IMR-90 (cell line): ENCODE results near the gene BSDC1. TPM values are rescaled to one million over a fixed set of nuclear protein-coding genes. Genes with fewer than 3 reads are reported as not detected.

Experiments
- ATAC-seq: fragments of 200-7000 bp; cut with Tn5 transposase; 2 replicates; pipeline ENCODE4 v1.9.1; 2020; ENCODE audit warnings: low read depth, mild to moderate bottlenecking, moderate library complexity
- BruUV-seq: library from RNA; stranded (reverse); fragments of 400-500 nt; replicated peaks from 2 replicates; lab custom pipeline; 2021; lab: Mats Ljungman, UMichigan
- CTCF ChIA-PET: fragments of 300-600 bp; formaldehyde crosslinking; extraction: SDS; loops from one replicate; lab custom pipeline; 2021; ENCODE audit warnings: antibody characterized with exemption; lab: Yijun Ruan, JAX
- POLR2A ChIA-PET: fragments of 300-600 bp; sonication (Branson Sonifier 250); formaldehyde crosslinking; loops from one replicate; lab custom pipeline; 2022; ENCODE audit warnings: antibody characterized with exemption; ENCODE audit not compliant: unreplicated experiment; lab: Charles Lee
- DNase-seq: peaks from one replicate; pipeline ENCODE4 v3.0.0; 2013
- H2AFZ ChIP-seq: replicated peaks from 2 replicates; pipeline ENCODE3; 2013; ENCODE audit warnings: low read length, mild to moderate bottlenecking; ENCODE audit not compliant: poor library complexity
- H2AK5ac ChIP-seq: 2 replicates; pipeline ENCODE4 v1.6.1; 2013; ENCODE audit warnings: low read depth, low read length, inconsistent platforms
- H2AK9ac ChIP-seq: replicated peaks from 2 replicates; pipeline ENCODE3; 2013; ENCODE audit warnings: mild to moderate bottlenecking, low read depth, low read length, moderate library complexity; ENCODE audit not compliant: poor library complexity
- H2BK120ac ChIP-seq: 2 replicates; pipeline ENCODE4 v1.6.1; 2013; ENCODE audit warnings: low read depth, low read length, inconsistent platforms
- H2BK15ac ChIP-seq: 3 replicates; pipeline ENCODE4 v1.6.1; 2013; ENCODE audit warnings: low read depth, low read length, inconsistent platforms
- H2BK20ac ChIP-seq: 2 replicates; pipeline ENCODE4 v1.6.1; 2013; ENCODE audit warnings: low read depth, mild to moderate bottlenecking, inconsistent platforms, low read length, moderate library complexity
- H2BK5ac ChIP-seq: 2 replicates; pipeline ENCODE4 v1.6.1; 2013; ENCODE audit warnings: mild to moderate bottlenecking, low read depth, low read length, inconsistent platforms; ENCODE audit not compliant: poor library complexity, severe bottlenecking
- H3K14ac ChIP-seq: replicated peaks from 2 replicates; pipeline ENCODE4 v1.6.1; 2013; ENCODE audit warnings: low read depth, low read length, inconsistent platforms
- H3K18ac ChIP-seq: 2 replicates; pipeline ENCODE4 v1.6.1; 2013; ENCODE audit warnings: low read depth, low read length, control low read depth
- H3K23ac ChIP-seq: 2 replicates; pipeline ENCODE4 v1.6.1; 2013; ENCODE audit warnings: low read depth, low read length, inconsistent platforms
- H3K27ac ChIP-seq: 2 replicates; pipeline ENCODE4 v1.5.1; 2013; ENCODE audit warnings: mild to moderate bottlenecking, control low read depth, low read length; ENCODE audit not compliant: insufficient read depth
- H3K27me3 ChIP-seq: 2 replicates; pipeline ENCODE4 v1.6.1; 2013; ENCODE audit warnings: low read length; ENCODE audit not compliant: control insufficient read depth, insufficient read depth
- H3K36me3 ChIP-seq: 2 replicates; pipeline ENCODE4 v1.6.1; 2013; ENCODE audit warnings: low read length, mixed read lengths; ENCODE audit not compliant: control insufficient read depth, insufficient read depth
- H3K4ac ChIP-seq: 2 replicates; pipeline ENCODE4 v1.6.1; 2013; ENCODE audit warnings: low read depth, low read length, inconsistent platforms
- H3K4me1 ChIP-seq: 2 replicates; pipeline ENCODE4 v1.6.1; 2013; ENCODE audit warnings: low read length, mixed read lengths; ENCODE audit not compliant: control insufficient read depth, insufficient read depth
- H3K4me2 ChIP-seq: 2 replicates; pipeline ENCODE4 v1.6.1; 2013; ENCODE audit warnings: low read depth, mild to moderate bottlenecking, control low read depth, low read length, moderate library complexity
- H3K4me3 ChIP-seq: 2 replicates; pipeline ENCODE4 v1.5.1; 2013; ENCODE audit warnings: low read depth, mild to moderate bottlenecking, control low read depth, low read length, moderate library complexity; ENCODE audit not compliant: insufficient read depth
- H3K56ac ChIP-seq: 2 replicates; pipeline ENCODE4 v1.6.1; 2013; ENCODE audit warnings: low read length, inconsistent platforms; ENCODE audit not compliant: insufficient read depth; ENCODE audit errors: extremely low read depth
- H3K79me1 ChIP-seq, 2 experiments: 2 replicates each; pipeline ENCODE4 v1.6.1; 2013; ENCODE audit warnings: low read length in 2 of 2, inconsistent platforms in 1 of 2, low read depth in 1 of 2
- H3K9ac ChIP-seq: 2 replicates; pipeline ENCODE4 v1.6.1; 2013; ENCODE audit warnings: low read depth, low read length, control low read depth
- H3K9me1 ChIP-seq: 2 replicates; pipeline ENCODE4 v1.6.1; 2013; ENCODE audit warnings: low read length, inconsistent platforms; ENCODE audit not compliant: insufficient read depth
- H3K9me3 ChIP-seq: 2 replicates; pipeline ENCODE4 v1.6.1; 2013; ENCODE audit warnings: low read length; ENCODE audit not compliant: control insufficient read depth, insufficient read depth
- H4K20me1 ChIP-seq: 2 replicates; pipeline ENCODE4 v1.6.1; 2013; ENCODE audit warnings: low read length, inconsistent platforms; ENCODE audit not compliant: insufficient read depth
- H4K5ac ChIP-seq: 2 replicates; pipeline ENCODE4 v1.6.1; 2013; ENCODE audit warnings: mild to moderate bottlenecking, low read depth, low read length, control low read depth
- H4K8ac ChIP-seq, 2 experiments: 2 replicates each; pipeline ENCODE4 v1.6.1; 2013; ENCODE audit warnings: low read depth in 2 of 2, low read length in 2 of 2, control low read depth in 1 of 2, inconsistent platforms in 1 of 2
- H4K91ac ChIP-seq: 2 replicates; pipeline ENCODE4 v1.6.1; 2013; ENCODE audit warnings: low read depth, low read length, inconsistent platforms; ENCODE audit not compliant: insufficient read depth
- BHLHE40 ChIP-seq: fragments of 150-350 bp; IDR thresholded peaks from 2 replicates; pipeline ENCODE4 v1.6.1; 2016; ENCODE audit warnings: mild to moderate bottlenecking, low read depth, low read length
- CEBPB ChIP-seq: IDR thresholded peaks from 2 replicates; pipeline ENCODE4 v1.6.1; 2012; ENCODE audit warnings: low read depth, low read length, improper control_type of control experiment
- CTCF ChIP-seq: conservative IDR thresholded peaks from 2 replicates; pipeline ENCODE4 v1.5.1; 2012; ENCODE audit warnings: mild to moderate bottlenecking, low read depth, low read length, improper control_type of control experiment
- ELK1 ChIP-seq: fragments of 150-350 bp; IDR thresholded peaks from 2 replicates; pipeline ENCODE4 v1.6.1; 2016; ENCODE audit warnings: low read depth, mild to moderate bottlenecking, low read length, moderate library complexity, borderline replicate concordance
- FOS ChIP-seq: fragments of 150-350 bp; IDR thresholded peaks from 2 replicates; pipeline ENCODE4 v1.6.1; 2016; ENCODE audit warnings: low read depth, low read length
- RAD21 ChIP-seq: IDR thresholded peaks from 2 replicates; pipeline ENCODE4 v1.6.1; 2012; ENCODE audit warnings: low read length, improper control_type of control experiment
- RCOR1 ChIP-seq: IDR thresholded peaks from 2 replicates; pipeline ENCODE4 v1.6.1; 2012; ENCODE audit warnings: mild to moderate bottlenecking, low read length, improper control_type of control experiment; ENCODE audit not compliant: insufficient replicate concordance
- USF2 ChIP-seq: fragments of 150-350 bp; IDR thresholded peaks from 2 replicates; pipeline ENCODE4 v1.6.1; 2017; ENCODE audit warnings: mild to moderate bottlenecking, antibody characterized with exemption, low read length, low read depth
- WGBS, 2 experiments: methylation state at CpG; one replicate each; pipeline versions ENCODE4 v1.1.5 to v1.1.7; 2013; ENCODE audit warnings: missing lambda C conversion rate in 2 of 2; ENCODE audit not compliant: insufficient read length in 1 of 2; ENCODE audit errors: extremely low coverage in 2 of 2; 5-methylcytosine and 5-hydroxymethylcytosine counted together
- dilution Hi-C: fragments of 300-500 bp; cut with HindIII; formaldehyde crosslinking; loops from one replicate; pipeline ENCODE4 v1.14.3; 2018; ENCODE audit warnings: low sequenced_read_pairs; ENCODE audit not compliant: unreplicated experiment
- in situ Hi-C: fragments of 300-500 bp; cut with MboI; formaldehyde crosslinking; loops from 3 replicates; pipeline ENCODE4 v1.14.3; 2019; ENCODE audit warnings: low sequenced_read_pairs, inconsistent platforms, mixed read lengths
- intact Hi-C: fragments of 100-400 bp; cut with micrococcal nuclease; formaldehyde crosslinking; loops from 2 replicates; pipeline ENCODE4 v1.10.0; 2022
- polyA plus RNA-seq, 3 experiments: library from polyadenylated mRNA; depleted of rRNA; stranded (reverse); fragments of >200 nt; gene quantifications; 2 replicates each; pipeline ENCODE4 v1.2.3, GENCODE V29; 2012; ENCODE audit warnings: low replicate concordance in 1 of 3
- total RNA-seq: library from RNA; depleted of rRNA; stranded (reverse); fragments of >200 nt; gene quantifications from 2 replicates; pipeline ENCODE4 v1.2.3, GENCODE V29; 2012

BSDC1 gene
- total and polyA plus RNA-seq, 2 of the 4 experiments (the other 2 are of a cell fraction), result 56.8 to 60.4 TPM

GRCh38 chr1:32346532-32347157 is 47.6 kb downstream of the BSDC1 start:
- Histone ChIP-seq H3K9ac (no peak overlapping the region), H2AK9ac (peak overlapping the region; percentile 24), H4K20me1 (no peaks in the 10 kb centered on the region), H3K79me1 (peaks cover 0 to 10% of the 10 kb centered on the region in 2 experiments; a peak in 1 of 4 replicates), H2BK15ac (no peak overlapping the region), H3K23ac (peak overlapping the region; percentile 59; the same call in 1 of the 2 replicates), H3K27me3 (no peaks in the 10 kb centered on the region), H4K91ac (no peak overlapping the region), H3K36me3 (no peaks in the 10 kb centered on the region), H4K8ac (no peak overlapping the region), H2AK5ac (no peak overlapping the region), H2BK120ac (no peak overlapping the region), H3K4me1 (peaks cover 8% of the 10 kb centered on the region), H3K4me3 (no peak overlapping the region), H3K9me1 (no peaks in the 10 kb centered on the region; the same call in none of the 2 replicates), H2AFZ (no peak overlapping the region), H3K4ac (no peak overlapping the region), H3K56ac (no peak overlapping the region), H3K4me2 (no peak overlapping the region), H3K14ac (no peak overlapping the region), H2BK5ac (no peak overlapping the region), H3K18ac (no peak overlapping the region), H2BK20ac (no peak overlapping the region), H3K9me3 (no peaks in the 10 kb centered on the region), H4K5ac (no peak overlapping the region), H3K27ac (no peak overlapping the region)
- DNase-seq (no peak), ATAC-seq (no peak)
- in situ Hi-C loops (no loop called here), intact Hi-C loops (no loop called here), dilution Hi-C loops (no loop called here)
- WGBS, 2 experiments, result 71% methylated on average over 3 of the region's 9 CpGs; no CpG with 5 or more reads in 1 of the 2 experiments
- POLR2A ChIA-PET, result no interaction called here
- no peak for TF ChIP-seq FOS
- no peak for TF ChIP-seq RCOR1
- TF ChIP-seq USF2, result no peak
- TF ChIP-seq BHLHE40, result no peak
- no peak for TF ChIP-seq CEBPB
- no peak for TF ChIP-seq RAD21
- no peak for TF ChIP-seq ELK1
- no peak for TF ChIP-seq CTCF
- BruUV-seq, result no TSS peak
- CTCF ChIA-PET, result no interaction called here
